Naive thymus-derived CD8-positive, alpha-beta T cell (primary cell): Measurements from ENCODE around the gene ATXN1. TPM values are rescaled to one million over a fixed set of nuclear protein-coding genes. Genes with fewer than 3 reads are reported as not detected.

Experiments
- ATAC-seq, 2 donors: fragments of 150-1000 bp; cut with Tn5 transposase in 1 of 2; sonication (Bioruptor Pico), chemical (Tn5 transposase) in 1 of 2; 1 replicate in 1 of 2; 2 replicates in 1 of 2; pipeline ENCODE4 v1.10.0; 2021; ENCODE audit warnings: mild to moderate bottlenecking in 2 of 2, moderate library complexity in 2 of 2
- POLR2A ChIA-PET: fragments of 350-600 bp; sonication (Branson Sonifier 250); formaldehyde crosslinking; loops from one replicate; lab custom pipeline; 2021; ENCODE audit warnings: antibody characterized with exemption; lab: Charles Lee
- DNase-seq, 10 donors: peaks; one replicate each; pipeline versions ENCODE4 v3.0.0 to v3.0.0-alpha.2; 2020 to 2022
- H3K27ac Mint-ChIP-seq, 10 donors: one replicate each; pipeline ENCODE4 v1.8.0; 2020 to 2022; ENCODE audit warnings: mild to moderate bottlenecking in 10 of 10, mixed read lengths in 10 of 10, moderate library complexity in 4 of 10, inconsistent platforms in 1 of 10
- H3K27me3 Mint-ChIP-seq, 5 donors: one replicate each; pipeline ENCODE4 v1.8.0; 2021 to 2022; ENCODE audit warnings: mixed read lengths in 5 of 5
- H3K36me3 Mint-ChIP-seq, 3 donors: one replicate each; pipeline ENCODE4 v1.8.0; 2020 to 2022; ENCODE audit warnings: mixed read lengths in 3 of 3, mild to moderate bottlenecking in 2 of 3, inconsistent platforms in 1 of 3
- H3K4me1 Mint-ChIP-seq, 4 donors: one replicate each; pipeline ENCODE4 v1.8.0; 2021 to 2022; ENCODE audit warnings: mixed read lengths in 4 of 4
- H3K4me3 Mint-ChIP-seq, 10 donors: one replicate each; pipeline ENCODE4 v1.8.0; 2020 to 2022; ENCODE audit warnings: mild to moderate bottlenecking in 10 of 10, mixed read lengths in 10 of 10, moderate library complexity in 6 of 10, inconsistent platforms in 1 of 10
- H3K9me3 Mint-ChIP-seq, 9 donors: one replicate each; pipeline ENCODE4 v1.8.0; 2020 to 2022; ENCODE audit warnings: mixed read lengths in 9 of 9, mild to moderate bottlenecking in 3 of 9, inconsistent platforms in 1 of 9, moderate library complexity in 1 of 9
- polyA plus RNA-seq, 3 donors: library from polyadenylated mRNA; unstranded; fragments of 300-500 nt; fragmentation: Illumina TruSeq; gene quantifications; one replicate each; pipeline ENCODE4 v1.2.3, GENCODE V29; 2021
- total RNA-seq, 8 experiments: library from RNA in 2 of 8; stranded (reverse) in 2 of 8; gene quantifications; one replicate each; pipeline ENCODE4 v1.2.3 and lab custom pipeline; 2021 to 2026

Gene ATXN1
- total and polyA plus RNA-seq, 5 experiments from 2014 or later: 2.7 to 42.3 (median 8.2) TPM

GRCh38 chr6:16345449-16346330, 415.6 kb downstream of the ATXN1 start:
- Mint-ChIP-seq H3K36me3 (peaks cover 0 to 3% (median 0%) of the 10 kb centered on the region in 3 donors), H3K4me3 (no peak overlapping the region), H3K9me3 (no peaks in the 10 kb centered on the region), H3K27me3 (no peaks in the 10 kb centered on the region), H3K27ac (peak overlapping the region in 1 of 10 donors; percentile 40), H3K4me1 (peaks cover 0 to 3% (median 0%) of the 10 kb centered on the region in 4 donors)
- no peak for ATAC-seq
- no peak for DNase-seq
- POLR2A ChIA-PET: no interaction called here

GRCh38 chr6:16344756-16345155, 416.5 kb downstream of the ATXN1 start:
- Mint-ChIP-seq H3K9me3 (no peaks in the 10 kb centered on the region), H3K36me3 (peaks cover 0 to 3% (median 0%) of the 10 kb centered on the region in 3 donors), H3K4me3 (no peak overlapping the region), H3K4me1 (peaks cover 0 to 3% (median 0%) of the 10 kb centered on the region in 4 donors), H3K27me3 (no peaks in the 10 kb centered on the region), H3K27ac (peak overlapping the region in 1 of 10 donors; percentile 34)
- DNase-seq (no peak), ATAC-seq (no peak)
- POLR2A ChIA-PET: no interaction called here

- Mint-ChIP-seq H3K4me3 (no peak overlapping the region), H3K27ac (no peak overlapping the region), H3K36me3 (no peaks in the 10 kb centered on the region), H3K4me1 (peaks cover 0 to 3% (median 0%) of the 10 kb centered on the region in 4 donors), H3K27me3 (no peaks in the 10 kb centered on the region), H3K9me3 (no peaks in the 10 kb centered on the region)
- DNase-seq: no peak
- POLR2A ChIA-PET: no interaction called here
- no peak for ATAC-seq
These were observed 417.7 kb downstream of the ATXN1 start for GRCh38 chr6:16343593-16343992.

- ATAC-seq (no peak), DNase-seq (no peak)
- Mint-ChIP-seq H3K27ac (peak overlapping the region in 4 of 10 donors; percentile 16 to 63 (median 45)), H3K36me3 (no peaks in the 10 kb centered on the region), H3K9me3 (no peaks in the 10 kb centered on the region), H3K4me1 (peaks cover 0 to 3% (median 0%) of the 10 kb centered on the region in 4 donors), H3K27me3 (no peaks in the 10 kb centered on the region), H3K4me3 (no peak overlapping the region)
- POLR2A ChIA-PET: no interaction called here
These were observed 422.0 kb downstream of the ATXN1 start for GRCh38 chr6:16339265-16339587.

- no peaks in the 10 kb centered on the region for H3K27me3 Mint-ChIP-seq
- POLR2A ChIA-PET: no interaction called here
- no peaks in the 10 kb centered on the region for H3K36me3 Mint-ChIP-seq
- no peaks in the 10 kb centered on the region for H3K9me3 Mint-ChIP-seq
- ATAC-seq (no peak), DNase-seq (no peak)
- H3K4me1 Mint-ChIP-seq: peaks cover 0 to 3% (median 0%) of the 10 kb centered on the region in 4 donors
- H3K27ac Mint-ChIP-seq: peak overlapping the region in 4 of 10 donors; percentile 11 to 63 (median 26)
- no peak overlapping the region for H3K4me3 Mint-ChIP-seq
These were observed 422.5 kb downstream of the ATXN1 start for GRCh38 chr6:16338577-16339264.

- POLR2A ChIA-PET: no interaction called here
- Mint-ChIP-seq H3K27me3 (no peaks in the 10 kb centered on the region), H3K4me1 (peaks cover 0 to 2% (median 0%) of the 10 kb centered on the region in 4 donors), H3K4me3 (no peak overlapping the region), H3K9me3 (no peaks in the 10 kb centered on the region), H3K27ac (peak overlapping the region in 1 of 10 donors; percentile 10), H3K36me3 (no peaks in the 10 kb centered on the region)
- DNase-seq: no peak
- no peak for ATAC-seq
These were observed 423.8 kb downstream of the ATXN1 start for GRCh38 chr6:16337295-16337975.

GRCh38 chr6:16336911-16337294, 424.4 kb downstream of the ATXN1 start:
- Mint-ChIP-seq H3K27ac (peak overlapping the region in 1 of 10 donors; percentile 10), H3K4me1 (peaks cover 0 to 2% (median 0%) of the 10 kb centered on the region in 4 donors), H3K4me3 (no peak overlapping the region), H3K27me3 (no peaks in the 10 kb centered on the region), H3K9me3 (no peaks in the 10 kb centered on the region), H3K36me3 (no peaks in the 10 kb centered on the region)
- POLR2A ChIA-PET: no interaction called here
- ATAC-seq (no peak), DNase-seq (no peak)

- H3K27ac Mint-ChIP-seq: peak overlapping the region in 1 of 10 donors; percentile 18
- H3K4me3 Mint-ChIP-seq: no peak overlapping the region
- POLR2A ChIA-PET: no interaction called here
- ATAC-seq: no peak
- no peaks in the 10 kb centered on the region for H3K9me3 Mint-ChIP-seq
- H3K36me3 Mint-ChIP-seq: no peaks in the 10 kb centered on the region
- H3K4me1 Mint-ChIP-seq: peaks cover 0 to 2% (median 0%) of the 10 kb centered on the region in 4 donors
- H3K27me3 Mint-ChIP-seq: no peaks in the 10 kb centered on the region
- no peak for DNase-seq
These were observed 425.0 kb downstream of the ATXN1 start for GRCh38 chr6:16336056-16336818.

- Mint-ChIP-seq H3K27me3 (no peaks in the 10 kb centered on the region), H3K27ac (peak overlapping the region in 1 of 10 donors; percentile 42), H3K36me3 (no peaks in the 10 kb centered on the region), H3K9me3 (no peaks in the 10 kb centered on the region), H3K4me3 (no peak overlapping the region), H3K4me1 (peaks cover 0 to 2% (median 0%) of the 10 kb centered on the region in 4 donors)
- no peak for DNase-seq
- POLR2A ChIA-PET: interaction anchor here (0.5 kb wide), 1 partner anchor 424 kb away, joined by 3 read pairs; no protein-coding TSS in a partner anchor
- ATAC-seq: no peak
These were observed 426.1 kb downstream of the ATXN1 start for GRCh38 chr6:16335176-16335575.

GRCh38 chr6:16334671-16335070, 426.6 kb downstream of the ATXN1 start:
- POLR2A ChIA-PET: no interaction called here
- ATAC-seq (no peak), DNase-seq (no peak)
- no peaks in the 10 kb centered on the region for H3K36me3 Mint-ChIP-seq
- H3K9me3 Mint-ChIP-seq: no peaks in the 10 kb centered on the region
- H3K27me3 Mint-ChIP-seq: no peaks in the 10 kb centered on the region
- peaks cover 0 to 2% (median 0%) of the 10 kb centered on the region in 4 donors for H3K4me1 Mint-ChIP-seq
- peak overlapping the region in 6 of 10 donors; percentile 12 to 60 (median 44) for H3K27ac Mint-ChIP-seq
- no peak overlapping the region for H3K4me3 Mint-ChIP-seq

GRCh38 chr6:16333580-16333979, 427.7 kb downstream of the ATXN1 start:
- H3K27ac Mint-ChIP-seq: peak overlapping the region in 1 of 10 donors; percentile 35
- H3K4me1 Mint-ChIP-seq: peaks cover 0 to 2% (median under 1%) of the 10 kb centered on the region in 4 donors
- no peak for ATAC-seq
- no peaks in the 10 kb centered on the region for H3K27me3 Mint-ChIP-seq
- POLR2A ChIA-PET: interaction anchor here (0.6 to 1.4 kb wide), 2 partner anchors 11 to 671 kb away, joined by 3 to 5 read pairs; partner anchors contain the start of gene DTNBP1
- DNase-seq: no peak
- no peak overlapping the region for H3K4me3 Mint-ChIP-seq
- peaks cover 0 to 2% (median 0%) of the 10 kb centered on the region in 3 donors for H3K36me3 Mint-ChIP-seq
- no peaks in the 10 kb centered on the region for H3K9me3 Mint-ChIP-seq

GRCh38 chr6:16332175-16332542, 429.1 kb downstream of the ATXN1 start:
- Mint-ChIP-seq H3K9me3 (no peaks in the 10 kb centered on the region), H3K36me3 (peaks cover 0 to 3% (median 2%) of the 10 kb centered on the region in 3 donors)

More at GRCh38 chr6:16332175-16332542, 429.1 kb downstream of the ATXN1 start:
- ATAC-seq (peak; percentile 95 to 96), DNase-seq (peak; percentile 62 to 81 (median 75))
- no peak overlapping the region for H3K27ac Mint-ChIP-seq
- no peak overlapping the region for H3K4me3 Mint-ChIP-seq
- POLR2A ChIA-PET: interaction anchor here (1.1 kb wide), 1 partner anchor 10 kb away, joined by 3 read pairs; no protein-coding TSS in a partner anchor
- H3K4me1 Mint-ChIP-seq: peaks cover 0 to 2% (median under 1%) of the 10 kb centered on the region in 4 donors
- H3K27me3 Mint-ChIP-seq: no peaks in the 10 kb centered on the region
